Osteoblast (primary cell): Measurements from ENCODE around the gene TMEM243. TPM values are rescaled to one million over a fixed set of nuclear protein-coding genes. Genes with fewer than 3 reads are reported as not detected.

Source experiments
- DNase-seq: peaks from one replicate; pipeline ENCODE4 v3.0.0; 2011; ENCODE audit warnings: low spot score, mixed read lengths; ENCODE audit not compliant: insufficient read length; ENCODE audit errors: missing footprints
- H2AFZ ChIP-seq: 2 replicates; pipeline ENCODE4 v1.6.0; 2011; ENCODE audit warnings: mild to moderate bottlenecking, low read length
- H3K27ac ChIP-seq: 2 replicates; pipeline ENCODE4 v1.5.1; 2011; ENCODE audit warnings: mild to moderate bottlenecking, low read depth, low read length, moderate library complexity
- H3K27me3 ChIP-seq: 2 replicates; pipeline ENCODE4 v1.6.0; 2012; ENCODE audit warnings: mild to moderate bottlenecking, control low read depth, inconsistent platforms, low read length, moderate library complexity; ENCODE audit not compliant: insufficient read depth
- H3K36me3 ChIP-seq: 2 replicates; pipeline ENCODE4 v1.5.1; 2011; ENCODE audit warnings: mild to moderate bottlenecking, low read length, control low read depth, moderate library complexity; ENCODE audit not compliant: insufficient read depth
- H3K4me1 ChIP-seq: 2 replicates; pipeline ENCODE4 v1.5.1; 2011; ENCODE audit warnings: mild to moderate bottlenecking, low read length, control low read depth, moderate library complexity; ENCODE audit not compliant: insufficient read depth
- H3K4me2 ChIP-seq: 2 replicates; pipeline ENCODE4 v1.6.0; 2011; ENCODE audit warnings: mild to moderate bottlenecking, low read length; ENCODE audit not compliant: insufficient read depth
- H3K4me3 ChIP-seq: fragments of 200-600 bp; sonication (generic); 3 replicates; pipeline ENCODE4 v1.5.1; 2012; ENCODE audit warnings: mild to moderate bottlenecking, low read length, inconsistent platforms; ENCODE audit not compliant: insufficient read depth
- H3K79me2 ChIP-seq: 2 replicates; pipeline ENCODE4 v1.6.0; 2012; ENCODE audit warnings: mild to moderate bottlenecking, low read length, control low read depth, inconsistent platforms; ENCODE audit not compliant: insufficient read depth
- H3K9me3 ChIP-seq: 2 replicates; pipeline ENCODE4 v1.5.1; 2011; ENCODE audit warnings: low read depth, low read length, control low read depth
- H4K20me1 ChIP-seq: 2 replicates; pipeline ENCODE4 v1.6.0; 2012; ENCODE audit warnings: mild to moderate bottlenecking, low read length, control low read depth; ENCODE audit not compliant: insufficient read depth
- CTCF ChIP-seq: IDR thresholded peaks from 2 replicates; pipeline ENCODE4 v1.5.1; 2011; ENCODE audit warnings: mild to moderate bottlenecking, low read depth, low read length, moderate library complexity; ENCODE audit errors: extremely low read depth
- total RNA-seq: library from RNA; depleted of rRNA; stranded (reverse); fragments of >200 nt; gene quantifications from 2 replicates; pipeline ENCODE4 v1.2.3, GENCODE V29; 2012

TMEM243 gene
- total RNA-seq, 1 donor = 35.5 TPM

- Histone ChIP-seq H2AFZ (no peak overlapping the region), H3K9me3 (no peaks in the 10 kb centered on the region), H3K4me1 (peaks cover 11% of the 10 kb centered on the region), H3K36me3 (no peaks in the 10 kb centered on the region), H3K4me3 (no peak overlapping the region), H3K79me2 (peaks cover 86% of the 10 kb centered on the region), H4K20me1 (peaks cover 29% of the 10 kb centered on the region), H3K27me3 (no peaks in the 10 kb centered on the region), H3K27ac (no peak overlapping the region), H3K4me2 (no peak overlapping the region)
- no peak for TF ChIP-seq CTCF
- no peak for DNase-seq
Observed at GRCh38 chr7:87215046-87215445, 4.5 kb downstream of the TMEM243 start.

- Histone ChIP-seq H2AFZ (no peak overlapping the region), H3K4me1 (peaks cover 10% of the 10 kb centered on the region), H3K4me2 (no peak overlapping the region), H3K27ac (no peak overlapping the region), H3K27me3 (no peaks in the 10 kb centered on the region), H3K79me2 (peaks cover 84% of the 10 kb centered on the region), H4K20me1 (peaks cover 31% of the 10 kb centered on the region), H3K4me3 (no peak overlapping the region), H3K9me3 (no peaks in the 10 kb centered on the region), H3K36me3 (no peaks in the 10 kb centered on the region)
- no peak for DNase-seq
- TF ChIP-seq CTCF = no peak
Observed at GRCh38 chr7:87213811-87214210, 5.7 kb downstream of the TMEM243 start.

- Histone ChIP-seq H3K4me2 (no peak overlapping the region), H2AFZ (no peak overlapping the region), H3K79me2 (peaks cover 84% of the 10 kb centered on the region), H3K36me3 (no peaks in the 10 kb centered on the region), H3K4me3 (no peak overlapping the region), H3K27ac (no peak overlapping the region), H4K20me1 (peaks cover 34% of the 10 kb centered on the region), H3K27me3 (no peaks in the 10 kb centered on the region), H3K9me3 (no peaks in the 10 kb centered on the region), H3K4me1 (peaks cover 5% of the 10 kb centered on the region)
- no peak for TF ChIP-seq CTCF
- no peak for DNase-seq
Observed at GRCh38 chr7:87213252-87213651, 6.3 kb downstream of the TMEM243 start.

GRCh38 chr7:87212498-87212897, 7.0 kb downstream of the TMEM243 start:
- Histone ChIP-seq H3K79me2 (peaks cover 79% of the 10 kb centered on the region), H3K4me2 (no peak overlapping the region), H3K4me3 (no peak overlapping the region), H3K4me1 (no peaks in the 10 kb centered on the region), H3K27ac (no peak overlapping the region), H4K20me1 (peaks cover 29% of the 10 kb centered on the region), H2AFZ (no peak overlapping the region), H3K9me3 (no peaks in the 10 kb centered on the region), H3K36me3 (no peaks in the 10 kb centered on the region), H3K27me3 (no peaks in the 10 kb centered on the region)
- no peak for DNase-seq
- TF ChIP-seq CTCF = no peak
